HepG2 (cell line): ENCODE data around the gene USP40. TPM values are rescaled to one million over a fixed set of nuclear protein-coding genes. Genes with fewer than 3 reads are reported as not detected.

Source experiments
- ATAC-seq: fragments of 200-7000 bp; cut with Tn5 transposase; 3 replicates; pipeline ENCODE4 v1.9.1; 2020; ENCODE audit warnings: mild to moderate bottlenecking, moderate library complexity
- BruUV-seq: library from RNA; stranded (reverse); fragments of 400-500 nt; replicated peaks from 2 replicates; lab custom pipeline; 2021; lab: Mats Ljungman, UMichigan
- CTCF ChIA-PET: fragments of 300-600 bp; formaldehyde crosslinking; extraction: SDS; loops from one replicate; lab custom pipeline; 2021; ENCODE audit warnings: low total read pairs, inconsistent platforms, low intra/inter-chr PET ratio; lab: Yijun Ruan, JAX
- POLR2A ChIA-PET: fragments of 350-600 bp; sonication (Branson Sonifier 250); formaldehyde crosslinking; loops from one replicate; lab custom pipeline; 2020; ENCODE audit warnings: antibody characterized with exemption, inconsistent platforms; lab: Yijun Ruan, JAX
- DNase-seq: peaks from one replicate; pipeline ENCODE4 v3.0.0-alpha.2; 2015; ENCODE audit warnings: low spot score
- FAIRE-seq: peaks from 3 replicates; lab custom pipeline; 2011; peaks lifted over from hg19 to GRCh38; lab: Jason Lieb, UNC
- H2AFZ ChIP-seq: one replicate; pipeline ENCODE4 v1.6.1; 2011; ENCODE audit warnings: low read length, inconsistent platforms
- H3K27ac ChIP-seq: fragments of 300-600 bp; 3 replicates; pipeline ENCODE4 v1.8.0; 2011; ENCODE audit warnings: mixed run types, mild to moderate bottlenecking, mixed read lengths, low read length, inconsistent platforms; ENCODE audit not compliant: insufficient read depth; ENCODE audit errors: extremely low read length
- H3K27me3 ChIP-seq, 2 experiments: fragments of 200-600 bp in 1 of 2; 2 replicates in 1 of 2; 3 replicates in 1 of 2; pipeline versions ENCODE4 v1.6.0 to v1.8.0; 2011; ENCODE audit warnings: low read length in 2 of 2, mild to moderate bottlenecking in 2 of 2, moderate library complexity in 2 of 2, inconsistent platforms in 1 of 2; ENCODE audit not compliant: insufficient read depth in 2 of 2, control insufficient read depth in 1 of 2
- H3K36me3 ChIP-seq, 2 experiments: fragments of 200-600 bp in 1 of 2; replicated peaks in 1 of 2; 2 replicates in 1 of 2; 3 replicates in 1 of 2; pipeline versions ENCODE4 v1.5.1 to v1.8.0; 2011; ENCODE audit warnings: low read length in 2 of 2, inconsistent platforms in 1 of 2; ENCODE audit not compliant: insufficient read depth in 2 of 2, control insufficient read depth in 1 of 2
- H3K4me1 ChIP-seq: 2 replicates; pipeline ENCODE4 v1.5.1; 2012; ENCODE audit warnings: low read length, inconsistent platforms; ENCODE audit not compliant: insufficient read depth
- H3K4me2 ChIP-seq: 2 replicates; pipeline ENCODE4 v1.6.0; 2011; ENCODE audit warnings: low read depth, low read length, inconsistent platforms
- H3K4me3 ChIP-seq, 3 experiments: fragments of 200-600 bp in 1 of 3; sonication (generic), shearing (Covaris generic) in 1 of 3; replicated peaks in 1 of 3; 2 replicates each; pipeline ENCODE4 v1.5.1; 2011 to 2016; ENCODE audit warnings: low read length in 3 of 3, inconsistent platforms in 2 of 3, low read depth in 2 of 3, mild to moderate bottlenecking in 2 of 3, control low read depth in 1 of 3, mixed read lengths in 1 of 3; ENCODE audit not compliant: insufficient read depth in 1 of 3
- H3K79me2 ChIP-seq: one replicate; pipeline ENCODE4 v1.6.1; 2011; ENCODE audit warnings: low read length, inconsistent platforms; ENCODE audit not compliant: insufficient read depth
- H3K9ac ChIP-seq: 2 replicates; pipeline ENCODE4 v1.6.0; 2011; ENCODE audit warnings: mild to moderate bottlenecking, low read depth, low read length, inconsistent platforms; ENCODE audit not compliant: insufficient read depth
- H3K9me3 ChIP-seq: 2 replicates; pipeline ENCODE4 v1.5.1; 2012; ENCODE audit warnings: mild to moderate bottlenecking, low read length
- H4K20me1 ChIP-seq: 2 replicates; pipeline ENCODE4 v1.6.0; 2011; ENCODE audit warnings: inconsistent platforms, mild to moderate bottlenecking, low read length, moderate library complexity; ENCODE audit not compliant: insufficient read depth
- ARID2 ChIP-seq: sonication (generic); formaldehyde crosslinking; IDR thresholded peaks from 2 replicates; pipeline ENCODE4 v1.8.1; 2022; ENCODE audit warnings: mild to moderate bottlenecking, missing genetic modification reagents, borderline replicate concordance
- BRCA1 ChIP-seq: sonication (generic); formaldehyde crosslinking; IDR thresholded peaks from 2 replicates; pipeline ENCODE4 v1.4.0; 2020; ENCODE audit warnings: missing genetic modification reagents
- PLSCR1 ChIP-seq: sonication (generic); formaldehyde crosslinking; IDR thresholded peaks from 2 replicates; pipeline ENCODE4 v1.5.0; 2020; ENCODE audit warnings: missing genetic modification reagents, mild to moderate bottlenecking, borderline replicate concordance
- RXRB ChIP-seq: IDR thresholded peaks from 2 replicates; pipeline ENCODE4 v1.6.1; 2016; ENCODE audit warnings: borderline replicate concordance, missing genetic modification reagents, missing compliant biosample characterization
- SCMH1 ChIP-seq: sonication (generic); formaldehyde crosslinking; IDR thresholded peaks from 2 replicates; pipeline ENCODE4 v1.9.0; 2021; ENCODE audit warnings: missing genetic modification reagents, mild to moderate bottlenecking, borderline replicate concordance
- STAG1 ChIP-seq: sonication (generic); formaldehyde crosslinking; IDR thresholded peaks from 2 replicates; pipeline ENCODE4 v1.4.0; 2020; ENCODE audit warnings: missing genetic modification reagents
- U2AF1 ChIP-seq: fragments of 200-400 bp; formaldehyde crosslinking; optimal IDR thresholded peaks from 2 replicates; pipeline ENCODE3; 2017; ENCODE audit warnings: mild to moderate bottlenecking, low read depth, low read length
- ZNF577 ChIP-seq: sonication (generic); formaldehyde crosslinking; IDR thresholded peaks from 2 replicates; pipeline ENCODE4 v1.4.0; 2020; ENCODE audit warnings: mild to moderate bottlenecking, low read depth, missing genetic modification reagents, borderline replicate concordance
- ZNF660 ChIP-seq: sonication (generic); formaldehyde crosslinking; IDR thresholded peaks from 2 replicates; pipeline ENCODE4 v1.5.1; 2020; ENCODE audit warnings: mild to moderate bottlenecking, low read depth, missing genetic modification reagents, borderline replicate concordance
- WGBS: methylation state at CpG from one replicate; pipeline ENCODE4 v1.1.6; 2017; ENCODE audit warnings: low lambda C conversion rate; 5-methylcytosine and 5-hydroxymethylcytosine counted together
- in situ Hi-C: cut with HindIII; loops from 2 replicates; pipeline ENCODE4 v1.10.0; 2017; ENCODE audit warnings: low pct_unique_long_range_greater_than_20kb; ENCODE audit not compliant: extremely low pct_ligation_motif_present
- intact Hi-C: fragments of 100-400 bp; cut with micrococcal nuclease; formaldehyde crosslinking; loops from one replicate; pipeline ENCODE4 v1.10.0; 2022; ENCODE audit not compliant: unreplicated experiment
- polyA plus RNA-seq, 8 experiments: library from polyadenylated mRNA; depleted of rRNA in 3 of 8; stranded (reverse) in 7 of 8; unstranded in 1 of 8; fragments of >200 nt; fragmentation: Illumina TruSeq in 4 of 8; extraction: Trizol in 4 of 8; gene quantifications; 2 replicates each; pipeline versions ENCODE4 v1.2.1 to v1.2.3, GENCODE V29; 2011 to 2016; ENCODE audit warnings: low read depth in 4 of 8, missing spikeins in 1 of 8, mixed read lengths in 1 of 8; ENCODE audit not compliant: insufficient read depth in 1 of 8
- total RNA-seq, 5 experiments: library from RNA; depleted of rRNA; stranded (reverse); fragments of >200 nt; fragmentation: Illumina TruSeq; extraction: Trizol; gene quantifications; 2 replicates each; pipeline ENCODE4 v1.2.3, GENCODE V29; 2016; ENCODE audit warnings: low read depth in 1 of 5

Gene USP40
- total and polyA plus RNA-seq, 2 of the 13 experiments (the other 11 are each of a cell fraction or from before 2014, with no cell fraction given): 41.0 to 46.3 TPM

- FAIRE-seq (no peak), ATAC-seq (no peak), DNase-seq (no peak)
- Histone ChIP-seq H3K27me3 (no peaks in the 10 kb centered on the region), H3K4me2 (no peak overlapping the region), H3K9ac (no peak overlapping the region), H3K9me3 (no peaks in the 10 kb centered on the region), H2AFZ (no peak overlapping the region), H3K27ac (no peak overlapping the region), H4K20me1 (no peaks in the 10 kb centered on the region), H3K79me2 (peaks cover 10% of the 10 kb centered on the region), H3K36me3 (peaks cover 1 to 9% of the 10 kb centered on the region in 2 experiments; a peak in 2 of 5 replicates), H3K4me1 (no peaks in the 10 kb centered on the region), H3K4me3 (no peak overlapping the region)
- WGBS: 97% methylated on average over 4 of the region's 4 CpGs
- ChIA-PET POLR2A (no interaction called here), CTCF (no interaction called here)
- in situ Hi-C loops: no loop called here
- intact Hi-C loops: no loop called here
- TF ChIP-seq SCMH1 (CRISPR knock-in tag): no peak
- no peak for TF ChIP-seq RXRB (CRISPR knock-in tag)
- TF ChIP-seq ZNF660: no peak
- TF ChIP-seq ZNF577 (CRISPR knock-in tag): no peak
- TF ChIP-seq U2AF1: no peak
- no peak for TF ChIP-seq PLSCR1 (CRISPR knock-in tag)
- TF ChIP-seq BRCA1: no peak
- TF ChIP-seq STAG1 (CRISPR knock-in tag): no peak
- TF ChIP-seq ARID2 (CRISPR knock-in tag): no peak
- no TSS peak for BruUV-seq
Observed at GRCh38 chr2:233430081-233430480, 136.5 kb downstream of the USP40 start.
